Right hindlimb (tissue), 1 donor: Measurements from ENCODE around the gene PPP4R4.

Source experiments
- DNase-seq: peaks from one replicate; pipeline ENCODE4 v3.0.0-alpha.2; 2018

Gene PPP4R4

GRCh38 chr14:94312481-94313246 lies 138.5 kb downstream of the PPP4R4 start:
- DNase-seq: no peak

- DNase-seq: no peak
Observed at GRCh38 chr14:94313991-94314655, 140.0 kb downstream of the PPP4R4 start.

DNA sequence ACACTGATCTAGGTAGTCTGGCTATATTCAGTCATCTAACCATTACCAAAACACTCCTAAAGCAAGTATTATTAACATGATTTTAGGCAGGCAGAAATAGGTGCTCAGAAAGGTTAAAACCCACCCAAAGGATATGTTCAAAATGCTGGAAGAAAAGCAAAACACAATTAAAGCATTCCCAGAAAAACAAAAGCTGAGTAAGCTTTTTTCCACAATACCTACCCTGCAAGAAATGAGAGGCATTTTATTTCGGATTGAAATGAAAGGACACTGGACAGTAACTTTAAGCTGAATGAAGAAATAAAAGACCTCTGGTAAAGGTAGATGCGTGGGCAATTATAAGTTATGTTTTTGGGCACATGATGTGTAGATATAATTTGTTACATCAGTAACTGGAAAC lies 140.8 kb downstream of the PPP4R4 start:
- no peak for DNase-seq

DNA sequence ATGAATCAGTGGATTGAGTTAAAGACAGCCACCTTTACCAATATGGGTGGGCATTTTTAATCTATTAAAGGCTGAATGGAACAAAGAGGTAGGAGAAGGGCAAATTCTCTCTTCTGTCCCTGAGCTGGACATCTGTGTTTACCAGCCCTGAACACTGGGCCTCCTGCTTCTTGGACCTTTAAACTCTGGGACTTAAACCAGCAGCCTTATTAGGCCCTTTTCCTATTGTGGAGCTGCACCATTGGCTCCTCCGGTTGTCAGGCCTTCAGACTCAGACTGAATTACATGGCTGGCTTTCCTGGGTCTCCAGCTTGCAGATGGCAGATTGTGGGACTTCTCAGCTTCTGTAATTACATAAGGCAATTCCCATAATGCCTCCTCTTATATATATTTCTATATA lies 142.6 kb downstream of the PPP4R4 start:
- DNase-seq: no peak

DNA sequence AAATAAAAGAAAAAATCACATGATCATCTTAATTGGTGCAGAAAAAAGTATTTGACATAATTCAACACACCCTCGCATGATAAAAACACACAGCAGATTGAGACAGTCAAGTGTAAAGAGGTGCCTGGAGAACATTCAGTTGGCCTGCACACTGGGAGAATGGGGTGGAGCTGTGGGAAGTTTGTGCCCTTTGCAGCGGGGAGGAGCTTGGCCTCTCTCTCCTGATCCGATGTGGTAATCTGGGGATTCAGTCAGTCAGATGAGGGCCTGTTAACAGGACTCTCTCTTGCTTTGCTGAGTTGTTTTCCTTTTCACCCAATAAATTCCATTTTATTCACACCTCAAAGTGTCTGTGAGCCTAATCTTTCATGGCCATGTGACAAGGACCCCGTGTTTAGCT lies 143.1 kb downstream of the PPP4R4 start:
- DNase-seq: no peak

GRCh38 chr14:94320243-94320642 lies 146.1 kb downstream of the PPP4R4 start:
- no peak for DNase-seq

DNA sequence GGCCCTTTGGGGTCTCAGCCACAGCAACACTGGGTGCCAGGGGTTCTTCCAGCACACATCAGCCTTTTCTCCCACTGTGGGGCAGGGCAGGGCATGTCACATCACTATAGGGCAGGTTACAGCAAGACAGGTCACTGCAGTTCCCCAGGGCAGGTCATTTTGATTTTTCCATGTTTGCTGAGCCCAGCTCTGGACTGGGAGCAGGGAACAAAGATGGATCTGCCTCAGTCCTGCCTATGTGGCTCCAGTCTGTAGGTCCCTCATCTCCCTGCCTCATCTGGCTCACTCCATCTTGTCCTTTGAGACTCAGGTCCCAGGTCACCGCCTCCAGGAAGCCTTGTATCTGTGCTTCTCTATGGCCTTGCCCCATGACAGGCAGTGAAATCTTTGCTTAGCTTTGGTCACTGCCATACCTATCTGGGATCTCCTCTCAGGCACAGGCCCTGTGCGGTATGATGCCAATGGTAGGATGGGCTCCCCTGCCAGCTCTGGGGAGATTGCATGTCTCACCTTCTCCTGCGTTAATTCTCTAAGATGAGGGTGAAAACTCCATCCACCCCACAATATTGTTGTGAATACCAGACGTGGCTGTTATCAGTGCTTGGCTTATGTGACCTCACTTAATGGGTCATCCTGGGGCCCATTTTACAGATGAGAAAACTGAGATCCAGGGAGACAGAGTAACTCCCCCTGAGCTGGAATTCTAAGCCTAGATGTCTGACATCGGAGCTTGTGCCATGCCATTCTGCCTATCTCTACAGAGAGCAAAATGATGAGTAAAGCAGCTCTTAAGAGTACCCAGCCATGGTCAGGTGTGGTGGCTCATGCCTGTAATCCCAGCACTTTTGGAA lies 147.5 kb downstream of the PPP4R4 start:
- no peak for DNase-seq

GRCh38 chr14:94322648-94323570 lies 148.8 kb downstream of the PPP4R4 start, which contains the start of gene SERPINA6:
Gene SERPINA6, minus strand, starts transcription at chr14:94323336. Its CDS starts 8,688 bp downstream, at chr14:94314648.
- DNase-seq: no peak

DNA sequence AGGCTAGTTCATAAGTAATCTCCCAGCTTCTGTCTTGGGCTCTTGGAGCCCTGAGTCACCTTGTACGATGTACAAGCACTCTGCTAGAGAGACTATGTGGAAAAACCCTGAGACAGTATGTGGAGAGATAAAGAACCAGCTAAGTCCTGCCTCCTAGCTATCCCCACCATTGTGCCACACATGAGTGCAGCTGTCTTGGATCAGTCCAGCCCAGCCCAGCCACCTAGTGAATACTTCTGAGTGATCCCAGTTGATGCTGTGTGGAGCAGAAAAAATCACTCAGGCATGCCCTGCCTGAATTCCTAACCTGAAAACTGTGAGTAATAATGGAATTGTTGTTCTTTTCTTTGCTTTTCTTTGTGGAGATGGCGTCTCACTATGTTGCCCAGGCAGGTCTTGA lies 154.1 kb downstream of the PPP4R4 start:
- DNase-seq: no peak
